Activated T-cell treated with anti-CD3 and anti-CD28 coated beads, Interleukin-2, amount 50 U/mL, for 24 hours (primary cell): ENCODE data around the gene ENTPD6.
"Not testable (repeated sequence)": the region's sequence is repeated elsewhere in the genome, so short reads cannot be mapped to it uniquely, and the experiment has no call there.

Experiments used
- DNase-seq: peaks from one replicate; pipeline ENCODE4 v3.0.0-alpha.2; 2020
- H3K27ac Mint-ChIP-seq: 2 replicates; pipeline ENCODE4 v1.8.0; 2020; ENCODE audit warnings: mild to moderate bottlenecking, mixed read lengths
- H3K27me3 Mint-ChIP-seq: 2 replicates; pipeline ENCODE4 v1.8.0; 2020; ENCODE audit warnings: mixed read lengths
- H3K36me3 Mint-ChIP-seq: 2 replicates; pipeline ENCODE4 v1.8.0; 2020; ENCODE audit warnings: low read depth, mixed read lengths
- H3K4me1 Mint-ChIP-seq: 2 replicates; pipeline ENCODE4 v1.8.0; 2020; ENCODE audit warnings: low read depth, mixed read lengths
- H3K4me3 Mint-ChIP-seq: 2 replicates; pipeline ENCODE4 v1.8.0; 2020; ENCODE audit warnings: mild to moderate bottlenecking, moderate library complexity, mixed read lengths
- H3K9me3 Mint-ChIP-seq: 2 replicates; pipeline ENCODE4 v1.8.0; 2020; ENCODE audit warnings: mixed read lengths

ENTPD6 gene

GRCh38 chr20:25176184-25176583 lies 19.3 kb upstream of the ENTPD6 start:
- Mint-ChIP-seq H3K9me3 (no peaks in the 10 kb centered on the region), H3K4me1 (peaks cover 17% of the 10 kb centered on the region)

DNA sequence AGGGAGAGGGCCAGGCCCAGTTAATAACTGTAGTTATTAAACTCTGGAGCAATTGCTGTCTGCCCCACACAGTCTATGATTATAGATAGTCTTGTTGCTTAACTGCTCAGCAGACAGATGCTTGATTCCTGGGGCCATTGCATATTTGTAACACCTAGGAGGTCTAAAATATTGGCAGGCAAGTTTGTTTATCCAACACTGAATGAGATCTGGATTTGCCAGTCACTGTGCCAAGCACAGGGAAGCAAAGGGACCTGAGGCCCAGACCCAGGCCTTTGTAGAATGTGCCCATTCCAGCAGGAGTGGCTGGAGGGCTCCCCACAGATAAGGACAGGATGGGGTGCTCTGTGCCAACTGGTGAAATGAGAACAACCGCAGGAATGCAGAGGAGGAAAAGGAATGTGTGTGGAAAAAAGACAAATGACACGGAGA lies 17.6 kb upstream of the ENTPD6 start:
- H3K36me3 Mint-ChIP-seq = no peaks in the 10 kb centered on the region
- no peak overlapping the region for H3K27ac Mint-ChIP-seq
- no peak overlapping the region for H3K4me3 Mint-ChIP-seq
- peaks cover 16% of the 10 kb centered on the region for H3K4me1 Mint-ChIP-seq
- no peaks in the 10 kb centered on the region for H3K9me3 Mint-ChIP-seq
- DNase-seq = no peak
- peaks cover 5% of the 10 kb centered on the region for H3K27me3 Mint-ChIP-seq

More at GRCh38 chr20:25176184-25176583, 19.3 kb upstream of the ENTPD6 start:
- DNase-seq = no peak
- no peaks in the 10 kb centered on the region for H3K36me3 Mint-ChIP-seq
- no peak overlapping the region for H3K27ac Mint-ChIP-seq
- no peaks in the 10 kb centered on the region for H3K27me3 Mint-ChIP-seq
- no peak overlapping the region for H3K4me3 Mint-ChIP-seq

- no peaks in the 10 kb centered on the region for H3K36me3 Mint-ChIP-seq
- no peak overlapping the region for H3K4me3 Mint-ChIP-seq
- H3K9me3 Mint-ChIP-seq = no peaks in the 10 kb centered on the region
- no peak overlapping the region for H3K27ac Mint-ChIP-seq
- H3K27me3 Mint-ChIP-seq = peaks cover 11% of the 10 kb centered on the region
- H3K4me1 Mint-ChIP-seq = peaks cover 8% of the 10 kb centered on the region
- no peak for DNase-seq
Measured at GRCh38 chr20:25178563-25179438, 16.7 kb upstream of the ENTPD6 start.

DNA sequence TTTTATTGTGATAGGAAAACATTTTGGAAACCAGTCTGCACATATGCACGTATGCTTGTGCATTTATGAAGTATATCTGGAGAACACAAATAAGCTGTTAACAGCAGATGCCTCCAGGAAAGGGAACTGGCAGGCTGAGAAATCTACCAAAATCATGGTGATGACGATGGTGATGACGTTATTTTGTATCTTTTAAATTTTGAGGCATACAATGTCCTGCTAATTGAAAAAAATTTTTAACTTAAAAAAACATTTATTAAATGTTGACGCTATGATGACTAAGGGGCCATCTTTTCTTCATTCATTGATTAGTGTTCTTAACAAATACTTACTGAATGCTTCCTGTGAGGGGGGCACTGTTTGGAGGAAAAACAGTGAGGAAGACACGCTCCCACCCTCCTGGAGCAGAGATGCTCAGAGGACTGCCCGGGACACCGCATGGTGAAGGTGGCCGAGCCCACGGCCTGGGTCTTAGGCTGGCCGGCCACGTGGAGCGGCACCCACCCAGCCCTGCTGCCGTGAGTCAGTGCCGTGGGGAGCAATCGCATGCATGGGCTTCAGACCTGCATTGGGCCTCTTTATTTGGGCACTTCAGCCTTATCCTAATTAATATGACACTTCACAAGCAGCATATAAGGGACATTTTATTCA lies 15.9 kb upstream of the ENTPD6 start:
- no peak overlapping the region for H3K27ac Mint-ChIP-seq
- H3K4me1 Mint-ChIP-seq = peaks cover 4% of the 10 kb centered on the region
- no peaks in the 10 kb centered on the region for H3K9me3 Mint-ChIP-seq
- DNase-seq = no peak
- no peaks in the 10 kb centered on the region for H3K36me3 Mint-ChIP-seq
- peaks cover 18% of the 10 kb centered on the region for H3K27me3 Mint-ChIP-seq
- H3K4me3 Mint-ChIP-seq = no peak overlapping the region

- H3K4me1 Mint-ChIP-seq, DNase-seq, H3K27ac Mint-ChIP-seq, H3K4me3 Mint-ChIP-seq, H3K36me3 Mint-ChIP-seq, H3K9me3 Mint-ChIP-seq: not testable (repeated sequence)
- peaks cover 46% of the 10 kb centered on the region for H3K27me3 Mint-ChIP-seq
Measured at GRCh38 chr20:25184391-25184790, 11.1 kb upstream of the ENTPD6 start.

DNA sequence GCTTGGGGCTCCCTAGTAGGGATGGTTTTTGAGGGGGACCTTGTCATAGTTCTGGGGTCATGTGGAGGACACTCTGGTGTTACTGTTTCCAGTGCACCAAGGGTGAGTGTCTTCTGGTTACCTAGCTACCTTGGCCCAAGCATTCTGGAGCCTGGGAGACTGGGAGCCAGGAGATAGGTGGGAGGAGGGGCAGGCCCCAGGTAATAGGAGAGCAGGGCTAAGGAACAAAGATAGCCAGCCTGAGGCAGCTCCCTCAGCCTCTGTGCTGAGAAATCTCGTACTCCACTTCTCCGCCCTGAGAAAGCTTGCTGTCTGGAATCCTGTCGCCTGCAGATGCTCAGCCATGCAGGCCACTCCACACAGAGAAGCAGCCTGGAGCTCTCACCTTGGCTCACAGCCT lies 8.3 kb upstream of the ENTPD6 start:
- no peak for DNase-seq
- H3K4me1 Mint-ChIP-seq = no peaks in the 10 kb centered on the region
- H3K4me3 Mint-ChIP-seq = no peak overlapping the region
- no peak overlapping the region for H3K27ac Mint-ChIP-seq
- no peaks in the 10 kb centered on the region for H3K9me3 Mint-ChIP-seq
- peaks cover 44% of the 10 kb centered on the region for H3K27me3 Mint-ChIP-seq
- H3K36me3 Mint-ChIP-seq = no peaks in the 10 kb centered on the region

GRCh38 chr20:25187635-25188034 lies 7.9 kb upstream of the ENTPD6 start:
- Mint-ChIP-seq H3K4me3 (no peak overlapping the region), H3K27ac (no peak overlapping the region), H3K27me3 (peaks cover 40% of the 10 kb centered on the region), H3K9me3 (no peaks in the 10 kb centered on the region), H3K36me3 (no peaks in the 10 kb centered on the region), H3K4me1 (no peaks in the 10 kb centered on the region)
- DNase-seq = no peak

DNA sequence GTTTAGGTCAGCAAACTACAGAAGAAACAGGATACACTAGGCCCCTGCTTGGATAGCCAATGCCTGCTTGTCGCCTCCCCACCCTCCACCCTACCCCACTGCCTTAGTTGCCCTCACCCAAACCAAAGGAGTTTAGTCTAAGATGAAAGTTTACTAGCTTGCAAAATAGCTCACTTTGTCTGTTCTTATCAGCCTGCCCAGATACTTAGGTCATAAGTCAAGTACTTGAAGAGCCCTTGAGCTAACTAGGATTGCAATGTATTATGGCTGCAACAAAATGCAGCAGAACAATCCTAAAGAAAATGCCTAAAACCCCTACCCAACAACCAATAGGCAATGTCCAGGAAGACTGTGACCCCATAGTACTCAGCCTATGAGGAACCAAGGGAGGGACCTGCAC lies 7.3 kb upstream of the ENTPD6 start:
- peaks cover 40% of the 10 kb centered on the region for H3K27me3 Mint-ChIP-seq
- no peak for DNase-seq
- H3K27ac Mint-ChIP-seq = no peak overlapping the region
- no peaks in the 10 kb centered on the region for H3K4me1 Mint-ChIP-seq
- H3K9me3 Mint-ChIP-seq = no peaks in the 10 kb centered on the region
- H3K36me3 Mint-ChIP-seq = no peaks in the 10 kb centered on the region
- H3K4me3 Mint-ChIP-seq = no peak overlapping the region

DNA sequence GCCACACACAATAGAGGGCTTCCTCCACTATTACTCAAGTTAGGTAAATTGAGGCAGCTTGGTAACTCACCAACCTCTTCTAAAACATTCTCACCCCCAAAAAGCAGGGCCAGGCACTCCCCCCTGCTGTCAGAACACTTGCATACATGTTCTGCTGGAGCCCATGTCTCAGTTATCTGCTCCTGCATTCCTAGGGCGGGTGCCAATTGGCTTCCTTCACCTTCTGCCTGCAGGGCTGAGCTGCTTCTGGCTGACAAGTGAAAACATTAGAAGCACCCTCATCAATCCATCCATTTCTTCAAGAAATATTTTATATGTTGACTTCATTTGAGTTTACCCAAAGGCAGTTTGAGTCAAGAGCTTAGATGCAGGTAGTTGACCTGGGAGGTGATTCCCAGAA lies 4.5 kb upstream of the ENTPD6 start:
- H3K9me3 Mint-ChIP-seq = no peaks in the 10 kb centered on the region
- H3K27ac Mint-ChIP-seq = no peak overlapping the region
- H3K4me1 Mint-ChIP-seq = peaks cover 8% of the 10 kb centered on the region
- no peak overlapping the region for H3K4me3 Mint-ChIP-seq
- H3K27me3 Mint-ChIP-seq = peaks cover 17% of the 10 kb centered on the region
- DNase-seq = no peak
- peaks cover 2% of the 10 kb centered on the region for H3K36me3 Mint-ChIP-seq

DNA sequence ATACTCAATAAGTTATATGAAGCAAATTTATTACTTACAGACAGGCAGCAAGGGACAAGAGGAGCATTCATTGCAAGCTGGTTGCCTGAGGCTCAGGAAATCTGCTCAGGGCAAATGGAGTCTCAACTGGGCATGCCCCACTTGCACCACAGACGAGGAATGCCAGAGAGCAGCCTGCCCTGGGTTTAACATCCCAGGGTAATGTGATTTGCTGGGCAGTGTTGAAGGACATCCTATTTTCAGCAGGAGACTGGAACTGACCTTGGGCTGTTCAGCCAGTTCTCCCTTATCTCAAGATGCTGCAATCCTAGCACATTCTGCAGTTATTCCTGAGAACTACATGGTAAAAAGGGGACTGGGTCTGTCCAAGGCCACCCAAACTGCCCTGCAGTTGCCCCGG lies 3.8 kb upstream of the ENTPD6 start:
- peaks cover 14% of the 10 kb centered on the region for H3K27me3 Mint-ChIP-seq
- no peak overlapping the region for H3K4me3 Mint-ChIP-seq
- DNase-seq = no peak
- peaks cover 7% of the 10 kb centered on the region for H3K36me3 Mint-ChIP-seq
- H3K9me3 Mint-ChIP-seq = no peaks in the 10 kb centered on the region
- H3K4me1 Mint-ChIP-seq = peaks cover 14% of the 10 kb centered on the region
- no peak overlapping the region for H3K27ac Mint-ChIP-seq

GRCh38 chr20:25193843-25194242 lies 1.7 kb upstream of the ENTPD6 start:
- Mint-ChIP-seq H3K4me1 (peaks cover 31% of the 10 kb centered on the region), H3K27ac (peak overlapping the region; percentile 3), H3K27me3 (no peaks in the 10 kb centered on the region), H3K4me3 (no peak overlapping the region), H3K9me3 (no peaks in the 10 kb centered on the region), H3K36me3 (peaks cover 10% of the 10 kb centered on the region)
- DNase-seq = no peak

DNA sequence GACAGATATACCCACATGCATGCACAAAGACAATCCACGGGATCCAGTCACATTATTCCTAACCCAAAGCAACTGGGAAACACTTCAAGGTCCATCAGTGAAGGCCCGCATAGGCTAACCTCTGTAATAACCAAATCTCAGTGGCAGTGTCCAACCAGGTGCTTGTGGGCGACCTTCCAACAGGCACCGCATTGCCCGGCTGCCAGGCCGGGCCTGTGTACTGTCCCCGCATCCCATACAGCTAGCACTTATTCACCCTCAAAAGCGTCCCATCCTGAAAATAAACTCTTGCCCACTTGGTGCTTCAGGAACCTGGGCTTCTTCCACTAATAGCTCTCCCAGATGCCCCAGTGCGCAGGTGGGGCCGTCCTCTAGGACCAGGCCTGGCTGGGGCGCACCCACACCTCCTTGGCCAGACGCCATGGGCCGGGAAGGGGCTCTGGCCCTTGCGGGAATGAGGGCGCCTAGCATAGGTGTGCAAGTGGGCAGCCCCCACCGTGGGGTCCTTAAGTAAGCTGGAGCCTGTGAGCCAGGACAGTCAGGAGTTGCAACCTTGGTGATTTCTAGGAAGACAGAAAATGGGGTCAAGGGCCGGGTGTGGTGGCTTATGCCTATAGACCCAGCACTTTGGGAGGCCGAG lies 1.1 kb upstream of the ENTPD6 start:
- H3K9me3 Mint-ChIP-seq = no peaks in the 10 kb centered on the region
- H3K27ac Mint-ChIP-seq = peak overlapping the region; percentile 89
- H3K36me3 Mint-ChIP-seq = peaks cover 10% of the 10 kb centered on the region
- no peak for DNase-seq
- H3K4me1 Mint-ChIP-seq = peaks cover 37% of the 10 kb centered on the region
- H3K27me3 Mint-ChIP-seq = no peaks in the 10 kb centered on the region
- peak overlapping the region; percentile 92 for H3K4me3 Mint-ChIP-seq

DNA sequence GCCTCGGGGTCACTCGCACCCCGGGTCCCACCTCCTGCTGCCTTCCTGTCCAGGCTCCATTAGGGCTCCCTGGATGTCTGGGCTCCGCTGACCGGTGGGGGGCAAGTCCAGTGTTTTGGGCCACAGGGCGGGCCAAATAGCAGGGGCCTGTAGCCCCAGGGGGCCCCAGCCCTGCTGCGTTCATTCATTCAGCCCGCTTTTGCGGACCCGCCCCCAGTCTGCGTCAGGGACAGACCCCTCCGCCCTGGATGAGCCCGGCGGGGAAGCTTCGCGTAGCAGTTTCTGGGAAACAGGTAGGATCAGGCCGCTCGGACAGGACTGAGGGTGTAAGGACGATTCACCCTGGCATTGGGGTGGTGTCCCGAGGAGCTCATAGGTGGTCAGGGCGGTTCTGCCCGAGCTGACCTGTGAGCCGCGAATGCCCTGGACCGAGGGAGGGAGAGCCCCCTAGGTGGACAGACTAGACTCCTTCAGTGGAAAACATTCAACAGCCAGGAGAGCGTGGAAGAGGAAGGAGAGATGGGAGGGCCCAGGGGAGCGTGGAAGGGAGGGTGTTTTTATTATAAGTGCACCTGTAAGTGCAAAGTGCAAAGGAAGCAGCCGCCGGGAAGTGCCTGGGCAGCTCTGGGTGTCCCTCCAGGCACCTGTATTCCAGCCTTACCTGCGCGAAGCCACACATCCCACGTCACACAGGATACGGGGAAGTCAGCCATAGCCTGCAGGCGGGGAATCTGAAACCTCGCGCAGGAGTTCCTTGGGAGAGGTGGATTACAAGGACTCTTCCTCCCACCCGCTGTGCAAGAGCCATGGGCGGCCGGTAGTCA lies 662 bp downstream of the ENTPD6 start:
- no peak for DNase-seq
- peaks cover 54% of the 10 kb centered on the region for H3K4me1 Mint-ChIP-seq
- peaks cover 10% of the 10 kb centered on the region for H3K36me3 Mint-ChIP-seq
- H3K27ac Mint-ChIP-seq = peak overlapping the region; percentile 87
- H3K9me3 Mint-ChIP-seq = no peaks in the 10 kb centered on the region
- H3K27me3 Mint-ChIP-seq = no peaks in the 10 kb centered on the region
- peak overlapping the region; percentile 92 for H3K4me3 Mint-ChIP-seq

GRCh38 chr20:25196786-25197120 lies 1.2 kb downstream of the ENTPD6 start:
- Mint-ChIP-seq H3K36me3 (peaks cover 10% of the 10 kb centered on the region), H3K27ac (peak overlapping the region; percentile 87), H3K9me3 (no peaks in the 10 kb centered on the region), H3K27me3 (no peaks in the 10 kb centered on the region), H3K4me3 (peak overlapping the region; percentile 92), H3K4me1 (peaks cover 54% of the 10 kb centered on the region)
- DNase-seq = no peak
